GM19238 (cell line): ENCODE measurements around the gene CHSY3.

Experiments
- DNase-seq: peaks from one replicate; pipeline ENCODE4 v3.0.0; 2011; ENCODE audit warnings: low spot score; ENCODE audit not compliant: insufficient read length

CHSY3 gene

GRCh38 chr5:130090569-130091270 is 186.5 kb downstream of the CHSY3 start:
- no peak for DNase-seq

DNA sequence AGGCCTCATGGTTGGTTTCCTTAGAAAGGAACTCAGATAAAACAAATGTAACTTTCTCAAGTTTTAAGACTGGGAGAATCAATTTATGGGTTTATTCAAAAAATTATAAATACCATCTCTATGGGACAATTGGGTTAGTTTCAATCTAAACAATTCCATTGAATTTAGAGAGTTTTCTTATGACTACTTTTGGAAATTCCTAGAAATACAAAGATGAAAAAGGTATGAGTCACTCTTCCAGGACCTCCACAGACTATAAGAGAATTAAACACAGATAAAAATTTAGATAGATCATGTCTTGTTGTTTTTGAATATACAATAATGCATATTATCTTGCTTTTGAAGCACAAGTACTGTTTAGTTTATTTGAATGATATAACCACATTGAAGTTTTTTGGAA is 188.7 kb downstream of the CHSY3 start:
- no peak for DNase-seq

- no peak for DNase-seq
These were observed 192.2 kb downstream of the CHSY3 start for GRCh38 chr5:130096483-130096882.

GRCh38 chr5:130099008-130099407 is 194.7 kb downstream of the CHSY3 start:
- DNase-seq, result no peak

- DNase-seq, result no peak
These were observed 198.1 kb downstream of the CHSY3 start for GRCh38 chr5:130102375-130102774.

DNA sequence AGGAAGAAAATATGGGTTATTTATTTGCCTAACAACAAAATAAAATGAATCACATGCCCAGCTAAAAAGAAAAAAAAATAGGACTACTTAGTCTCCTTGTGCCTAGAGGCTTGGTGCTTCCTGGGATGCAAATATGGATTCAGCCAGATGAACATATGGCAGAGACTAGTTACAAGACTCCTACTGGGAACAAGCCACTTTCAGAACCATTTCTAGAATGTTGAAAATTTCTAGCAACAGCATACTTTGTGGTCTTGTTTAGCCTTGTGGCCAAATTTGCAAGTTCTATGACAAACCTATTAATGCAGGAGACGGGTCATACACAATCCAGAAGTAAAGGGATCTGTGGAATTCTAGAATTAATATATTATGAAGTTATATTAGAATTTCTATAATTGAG is 198.7 kb downstream of the CHSY3 start:
- DNase-seq, result no peak

- no peak for DNase-seq
These were observed 200.8 kb downstream of the CHSY3 start for GRCh38 chr5:130104895-130105688.

DNA sequence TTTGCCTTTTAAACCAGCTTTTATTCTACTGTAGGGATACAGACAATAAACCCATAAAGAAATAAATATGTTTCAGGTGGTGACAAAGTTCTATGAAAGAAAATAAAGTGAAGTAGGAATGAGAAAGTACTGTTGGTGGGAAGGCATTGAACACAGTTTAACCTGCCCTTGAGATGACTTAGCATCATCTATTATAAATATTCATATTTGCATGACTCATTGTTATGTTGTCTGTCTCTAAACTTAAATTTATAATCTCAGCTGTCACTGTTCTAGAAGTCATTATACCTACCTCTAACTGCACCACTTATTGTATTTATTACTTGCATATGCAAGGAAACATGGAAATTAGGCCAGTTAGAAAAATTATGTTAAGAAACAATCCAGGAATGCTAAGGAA is 202.2 kb downstream of the CHSY3 start:
- DNase-seq, result no peak

DNA sequence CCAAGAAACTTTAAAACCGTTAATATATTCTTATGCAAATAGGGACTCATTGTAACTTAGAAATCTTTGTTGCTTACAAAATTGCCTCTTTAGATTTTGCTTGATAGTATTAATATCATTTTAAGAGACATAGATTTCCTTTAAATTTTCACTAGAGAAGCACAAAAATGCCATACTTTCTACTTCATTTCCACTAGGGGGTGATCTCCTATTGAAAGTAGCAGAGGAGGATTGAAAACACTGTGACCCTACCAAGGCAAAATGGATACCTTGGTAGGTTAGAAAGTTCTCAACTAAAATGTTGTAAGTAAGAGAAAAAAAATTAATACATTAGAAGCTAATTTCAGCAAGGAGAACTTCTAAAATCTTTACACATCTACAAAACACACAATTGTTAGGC is 204.9 kb downstream of the CHSY3 start:
- no peak for DNase-seq

DNA sequence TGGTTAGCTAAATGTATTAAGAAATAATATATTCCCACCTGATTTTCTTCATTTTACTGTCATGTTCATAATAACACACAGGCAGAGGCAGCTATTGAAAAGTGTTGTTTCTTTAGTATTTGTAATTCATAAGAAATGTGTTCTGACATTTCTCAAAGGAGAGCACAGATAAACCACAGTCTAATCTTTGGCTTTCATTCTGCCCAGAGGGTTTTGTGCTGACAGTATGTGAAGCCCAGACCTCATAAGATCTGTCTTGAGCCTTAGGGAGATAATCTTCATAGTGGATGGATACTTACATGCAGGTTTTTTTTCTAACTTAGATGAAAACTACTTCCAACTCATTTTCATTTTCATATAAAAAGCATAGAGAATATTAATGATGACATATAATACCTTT is 206.1 kb downstream of the CHSY3 start:
- DNase-seq, result no peak

GRCh38 chr5:130111746-130112145 is 207.5 kb downstream of the CHSY3 start:
- DNase-seq, result no peak

DNA sequence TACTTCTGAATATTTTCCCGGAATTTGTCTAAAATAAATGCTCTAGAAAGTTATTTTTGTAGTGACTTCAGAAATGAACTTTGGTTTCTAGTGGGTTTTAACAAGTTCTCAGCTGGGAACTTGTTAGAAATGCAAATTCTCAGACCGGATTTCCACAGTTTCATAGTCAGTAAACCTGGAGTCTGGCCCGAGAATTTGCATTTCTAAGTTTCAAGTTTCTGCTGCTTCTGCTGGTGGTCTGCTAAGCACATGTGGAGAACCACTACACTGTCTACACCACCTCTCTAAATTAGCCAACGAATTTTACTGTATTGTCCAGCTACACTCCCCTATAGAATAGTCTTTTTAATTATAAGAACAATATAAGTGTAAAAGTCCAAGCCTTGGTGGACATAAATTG is 208.0 kb downstream of the CHSY3 start:
- peak; percentile 1 for DNase-seq

DNA sequence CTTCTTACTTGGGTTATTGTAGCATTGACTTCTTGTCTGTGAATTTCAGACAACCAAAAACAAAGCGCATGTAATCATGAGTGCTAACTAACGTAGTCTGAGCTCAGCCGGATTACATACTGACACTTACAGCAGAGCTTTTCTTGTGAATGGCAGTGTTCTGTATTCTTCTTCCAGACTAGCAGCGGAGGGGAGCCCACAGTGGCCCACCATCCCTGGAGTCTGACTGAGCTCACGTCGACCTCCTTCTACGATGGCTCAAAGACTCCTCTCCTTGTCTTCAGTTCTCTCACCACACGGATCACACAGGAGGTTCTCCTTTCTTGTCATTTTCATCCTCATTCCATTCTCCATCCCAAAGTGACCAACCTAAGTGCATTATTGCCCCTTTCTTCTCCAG is 211.4 kb downstream of the CHSY3 start:
- no peak for DNase-seq

GRCh38 chr5:130116462-130116861 is 212.2 kb downstream of the CHSY3 start:
- DNase-seq, result no peak

DNA sequence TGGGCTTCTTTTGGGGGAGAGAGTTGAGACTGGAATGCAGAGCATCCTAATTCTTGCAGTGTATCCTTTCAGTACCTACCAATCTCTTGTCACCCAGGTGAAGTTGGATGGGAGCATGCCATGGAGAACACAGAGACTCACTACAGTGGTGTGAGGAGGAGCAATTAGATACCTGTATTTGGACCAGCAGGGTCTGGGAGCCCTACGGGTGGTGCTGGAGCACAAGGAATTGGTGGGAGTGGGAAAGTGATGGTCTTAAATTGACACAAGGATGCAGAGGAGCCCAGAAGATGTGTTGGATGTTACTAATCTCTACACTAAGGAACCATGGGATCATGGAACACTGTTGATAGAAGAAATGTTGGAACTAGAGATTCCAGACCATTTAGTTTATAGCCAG is 212.7 kb downstream of the CHSY3 start:
- no peak for DNase-seq

DNA sequence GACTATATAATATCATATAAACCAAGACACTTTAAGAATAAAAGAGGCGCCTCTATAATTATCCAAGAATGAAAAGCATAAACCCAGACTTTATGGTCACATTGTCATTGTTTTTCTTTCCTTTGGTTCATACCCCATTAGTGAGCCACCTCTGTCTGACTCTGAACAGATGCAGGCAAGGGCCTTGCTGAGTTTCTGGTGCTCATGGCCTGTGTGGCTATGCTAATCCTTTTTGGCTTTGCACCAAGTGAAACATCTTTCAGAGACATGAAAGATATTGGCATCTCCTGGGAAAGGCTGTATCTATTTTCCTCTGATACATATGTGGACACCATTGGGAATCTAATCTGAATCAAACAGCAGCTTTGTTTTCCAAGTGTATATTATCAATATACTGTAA is 222.5 kb downstream of the CHSY3 start:
- no peak for DNase-seq

DNA sequence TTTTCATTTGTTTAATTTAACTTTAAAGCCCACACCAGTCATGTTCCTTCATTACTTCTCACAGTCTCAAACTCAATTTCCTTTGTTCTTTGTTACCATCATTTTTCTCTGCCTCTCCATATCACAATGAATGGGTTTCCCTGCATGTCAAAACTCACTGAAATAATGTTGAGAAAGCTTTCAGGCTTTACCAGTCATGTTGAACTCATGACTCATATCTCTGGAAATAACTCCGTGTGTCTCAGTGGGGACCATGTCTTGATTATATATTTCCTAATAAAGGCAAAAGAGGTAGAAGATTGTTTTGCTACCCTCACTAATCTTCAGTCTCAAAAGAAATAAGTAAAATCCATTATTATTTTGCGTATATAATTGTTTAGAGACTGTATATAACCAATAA is 231.2 kb downstream of the CHSY3 start:
- no peak for DNase-seq

DNA sequence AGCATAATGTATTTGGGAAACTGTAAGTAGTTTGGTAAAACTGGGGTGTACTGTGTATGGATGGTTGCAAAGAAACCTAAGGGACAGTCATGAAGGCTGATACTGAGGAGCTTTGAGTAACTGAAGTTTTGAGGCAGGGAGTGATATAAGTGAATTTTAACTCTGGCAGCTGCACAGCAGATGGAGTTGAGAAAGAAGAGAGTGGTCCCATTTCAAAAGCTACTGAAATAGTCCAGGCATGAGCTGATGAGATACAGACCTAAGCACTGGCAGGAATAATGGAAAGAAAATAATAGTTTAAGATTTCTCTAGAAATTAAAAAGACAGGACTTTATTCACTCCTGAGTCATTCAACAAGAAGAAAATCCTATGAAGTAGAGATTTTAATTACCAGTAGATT is 232.0 kb downstream of the CHSY3 start:
- DNase-seq, result no peak

DNA sequence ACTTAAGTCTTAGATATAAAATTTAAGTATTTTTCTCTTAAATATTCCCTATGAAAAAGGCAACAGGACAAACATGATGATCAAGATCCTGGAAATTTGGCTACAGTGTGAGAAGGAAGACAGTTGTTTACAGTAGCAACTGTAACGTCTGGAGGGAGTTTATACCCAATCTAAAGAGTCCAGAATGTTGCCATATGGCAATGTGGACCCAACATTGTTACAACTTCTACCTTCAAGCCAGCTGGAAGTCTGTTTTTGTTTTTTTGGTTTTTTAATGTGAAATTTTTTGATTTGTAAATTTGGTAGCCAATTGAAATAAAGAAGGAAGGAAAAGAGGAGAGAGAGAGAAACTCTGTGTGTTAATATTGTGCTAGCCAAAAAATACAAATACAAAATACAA is 233.4 kb downstream of the CHSY3 start:
- DNase-seq, result no peak

- DNase-seq, result no peak
These were observed 234.3 kb downstream of the CHSY3 start for GRCh38 chr5:130138406-130139045.

DNA sequence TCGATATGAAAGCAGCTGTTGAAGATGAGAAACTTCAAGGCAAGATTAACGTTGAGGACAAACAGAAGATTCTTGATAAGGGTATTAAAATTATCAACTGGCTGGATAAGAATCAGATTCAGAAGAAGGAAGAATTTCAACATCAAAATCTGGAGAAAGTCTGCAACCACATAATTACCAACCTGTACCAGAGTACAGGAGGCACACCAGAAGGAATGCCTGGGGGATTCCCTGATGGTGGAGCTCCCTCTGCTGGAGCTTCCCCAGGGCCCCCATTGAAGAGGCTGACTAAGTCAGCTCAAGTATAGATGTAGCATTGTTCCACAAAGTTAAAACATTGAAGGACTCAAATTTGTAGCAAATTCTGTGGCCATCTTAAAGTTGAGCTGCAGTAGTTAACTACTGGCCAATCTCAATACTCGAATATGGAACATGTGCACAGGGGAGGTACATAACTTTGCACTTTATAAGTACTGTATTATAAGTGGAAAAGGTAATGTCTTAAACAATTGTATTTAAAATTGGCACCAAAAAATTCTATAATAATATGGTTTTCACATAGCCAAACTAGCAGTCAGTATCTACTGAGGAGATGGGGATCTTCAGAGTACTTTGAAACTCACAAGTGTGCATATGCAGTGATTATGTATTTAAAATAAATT is 237.5 kb downstream of the CHSY3 start:
- DNase-seq, result peak; percentile 1

DNA sequence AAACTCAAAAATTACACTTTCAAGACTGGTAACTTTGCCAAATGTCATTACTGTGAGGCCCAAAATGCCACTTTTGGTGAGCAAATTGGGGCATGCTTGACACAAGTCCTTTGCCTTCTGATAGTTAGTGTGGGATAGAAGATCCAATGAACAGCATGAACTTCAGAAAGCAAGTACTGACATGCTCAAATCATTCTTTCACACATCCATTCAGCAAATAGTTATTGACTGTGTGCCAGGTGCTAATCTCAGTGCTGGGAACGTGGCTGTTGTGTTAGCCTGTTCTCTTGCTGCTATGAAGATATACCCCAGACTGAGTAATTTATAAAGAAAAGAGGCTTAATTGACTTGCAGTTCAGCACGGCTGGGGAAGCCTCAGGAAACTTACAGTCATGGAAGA is 247.0 kb downstream of the CHSY3 start:
- no peak for DNase-seq
